NT2/D1 (cell line): ENCODE results near the gene NDFIP1.

Source experiments
- SUZ12 ChIP-seq: IDR thresholded peaks from 2 replicates; pipeline ENCODE4 v1.6.1; 2011; ENCODE audit not compliant: insufficient read length, insufficient read depth; ENCODE audit errors: extremely low read depth
- ZNF274 ChIP-seq: IDR thresholded peaks from 2 replicates; pipeline ENCODE4 v1.6.1; 2011; ENCODE audit warnings: mild to moderate bottlenecking, low read depth, low read length

DNA sequence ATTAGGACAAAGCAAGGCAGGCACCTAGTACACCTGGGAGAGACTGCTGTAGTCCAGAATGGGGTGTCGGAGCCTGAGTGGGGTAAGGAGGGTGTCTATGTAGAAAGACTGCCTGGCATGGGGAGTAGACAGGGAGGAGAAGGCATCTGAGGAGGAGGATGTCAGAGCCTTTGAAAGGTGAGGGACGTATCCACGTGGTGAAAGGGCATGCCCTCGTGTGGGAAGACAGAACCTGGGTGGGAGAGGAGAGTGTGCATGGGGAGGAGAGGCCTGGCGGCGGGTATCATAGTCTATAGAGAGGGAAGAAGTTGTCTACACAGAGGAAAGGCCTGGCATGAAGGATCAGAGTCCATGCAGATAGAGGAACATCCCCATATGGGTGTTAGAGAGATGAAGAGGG lies 91.8 kb downstream of the NDFIP1 start:
- TF ChIP-seq ZNF274 (no peak), SUZ12 (no peak)
